Smooth muscle cell (in vitro differentiated cells): Measurements from ENCODE around the gene SDR42E1. TPM values are rescaled to one million over a fixed set of nuclear protein-coding genes. Genes with fewer than 3 reads are reported as not detected.

Experiments
- DNase-seq: peaks from one replicate; lab custom pipeline; 2025; ENCODE audit not compliant: unreplicated experiment; lab: John Stamatoyannopoulos, UW
- H2AFZ ChIP-seq: fragments of 200-600 bp; sonication (generic); 2 replicates; pipeline ENCODE4 v1.6.0; 2016; ENCODE audit warnings: antibody characterized with exemption, low read depth, mild to moderate bottlenecking
- H3F3A ChIP-seq: fragments of 200-600 bp; sonication (generic); 2 replicates; pipeline ENCODE4 v1.6.0; 2017; ENCODE audit warnings: antibody characterized with exemption, low read depth
- H3K27ac ChIP-seq: fragments of 200-600 bp; sonication (generic); 2 replicates; pipeline ENCODE4 v1.5.1; 2016; ENCODE audit warnings: low read depth, mild to moderate bottlenecking
- H3K27me3 ChIP-seq: fragments of 200-600 bp; sonication (generic); 2 replicates; pipeline ENCODE4 v1.6.1; 2016; ENCODE audit warnings: low read depth, mild to moderate bottlenecking
- H3K36me3 ChIP-seq: fragments of 200-600 bp; sonication (generic); 2 replicates; pipeline ENCODE4 v1.5.1; 2016; ENCODE audit warnings: low read depth
- H3K4me1 ChIP-seq: fragments of 200-600 bp; sonication (generic); 2 replicates; pipeline ENCODE4 v1.5.1; 2016; ENCODE audit warnings: low read depth
- H3K4me2 ChIP-seq: fragments of 200-600 bp; sonication (generic); 2 replicates; pipeline ENCODE4 v1.6.0; 2016; ENCODE audit warnings: mild to moderate bottlenecking
- H3K4me3 ChIP-seq: fragments of 200-600 bp; sonication (generic); 2 replicates; pipeline ENCODE4 v1.5.1; 2016; ENCODE audit warnings: mild to moderate bottlenecking
- H3K79me2 ChIP-seq: fragments of 200-600 bp; sonication (generic); 2 replicates; pipeline ENCODE4 v1.6.0; 2016; ENCODE audit warnings: low read depth, mild to moderate bottlenecking
- H3K9ac ChIP-seq: fragments of 200-600 bp; sonication (generic); 2 replicates; pipeline ENCODE4 v1.6.0; 2016; ENCODE audit warnings: low read depth
- H3K9me3 ChIP-seq: fragments of 200-600 bp; sonication (generic); replicated peaks from 2 replicates; pipeline ENCODE4 v1.5.1; 2016; ENCODE audit warnings: low read depth
- H4K20me1 ChIP-seq: fragments of 200-600 bp; sonication (generic); 2 replicates; pipeline ENCODE4 v1.6.0; 2016; ENCODE audit warnings: low read depth
- WGBS: methylation state at CpG from one replicate; pipeline ENCODE4 v1.1.7; 2016; ENCODE audit warnings: low lambda C conversion rate; 5-methylcytosine and 5-hydroxymethylcytosine counted together
- polyA plus RNA-seq: library from polyadenylated mRNA; unstranded; fragments of >200 nt; fragmentation: Nextera tagmentation; extraction: Ambion mirVana; gene quantifications from 2 replicates; pipeline ENCODE4 v1.2.1, GENCODE V29; 2016
- total RNA-seq: library from RNA; depleted of rRNA; stranded (reverse); fragments of >200 nt; gene quantifications from 2 replicates; pipeline ENCODE4 v1.2.3, GENCODE V29; 2014
- TF ChIP-seq, protein P1 (sequence below): fragments of 200-600 bp; sonication (generic); IDR thresholded peaks from 2 replicates; pipeline ENCODE4 v1.5.1; 2017; ENCODE audit warnings: borderline replicate concordance, mild to moderate bottlenecking, antibody characterized with exemption; ENCODE audit not compliant: insufficient read depth, poor library complexity, severe bottlenecking

The SDR42E1 gene
- total and polyA plus RNA-seq, 2 experiments from 2014 or later: not detected

DNA sequence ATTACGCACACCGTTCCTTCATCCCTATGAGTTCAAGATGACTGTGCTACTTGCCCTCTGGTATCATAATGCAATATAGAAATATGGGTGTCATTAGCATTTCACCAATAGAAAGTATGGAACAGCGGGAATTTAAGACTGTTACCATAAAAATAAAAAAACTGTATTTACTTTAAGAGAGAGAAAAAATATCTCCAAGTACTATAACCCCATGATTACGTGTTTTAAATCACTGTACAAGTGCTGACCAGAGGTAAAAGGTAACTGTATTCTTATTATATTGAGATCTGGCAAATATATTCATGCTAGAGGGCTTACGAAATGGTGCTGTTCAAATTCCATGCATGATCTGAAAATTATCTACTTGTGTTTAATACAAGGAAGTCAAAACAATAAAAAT is 5.2 kb downstream of the SDR42E1 start:
- Histone ChIP-seq H3K27me3 (peaks cover 4% of the 10 kb centered on the region), H4K20me1 (no peaks in the 10 kb centered on the region), H3K9ac (no peak overlapping the region), H3F3A (no peaks in the 10 kb centered on the region), H3K9me3 (no peaks in the 10 kb centered on the region), H3K4me2 (no peak overlapping the region), H3K79me2 (no peaks in the 10 kb centered on the region), H3K27ac (no peak overlapping the region), H3K36me3 (no peaks in the 10 kb centered on the region), H3K4me3 (no peak overlapping the region), H2AFZ (no peak overlapping the region), H3K4me1 (no peaks in the 10 kb centered on the region)
- WGBS: 95% methylated on average over 5 of the region's 5 CpGs
- TF ChIP-seq, protein P1, sequence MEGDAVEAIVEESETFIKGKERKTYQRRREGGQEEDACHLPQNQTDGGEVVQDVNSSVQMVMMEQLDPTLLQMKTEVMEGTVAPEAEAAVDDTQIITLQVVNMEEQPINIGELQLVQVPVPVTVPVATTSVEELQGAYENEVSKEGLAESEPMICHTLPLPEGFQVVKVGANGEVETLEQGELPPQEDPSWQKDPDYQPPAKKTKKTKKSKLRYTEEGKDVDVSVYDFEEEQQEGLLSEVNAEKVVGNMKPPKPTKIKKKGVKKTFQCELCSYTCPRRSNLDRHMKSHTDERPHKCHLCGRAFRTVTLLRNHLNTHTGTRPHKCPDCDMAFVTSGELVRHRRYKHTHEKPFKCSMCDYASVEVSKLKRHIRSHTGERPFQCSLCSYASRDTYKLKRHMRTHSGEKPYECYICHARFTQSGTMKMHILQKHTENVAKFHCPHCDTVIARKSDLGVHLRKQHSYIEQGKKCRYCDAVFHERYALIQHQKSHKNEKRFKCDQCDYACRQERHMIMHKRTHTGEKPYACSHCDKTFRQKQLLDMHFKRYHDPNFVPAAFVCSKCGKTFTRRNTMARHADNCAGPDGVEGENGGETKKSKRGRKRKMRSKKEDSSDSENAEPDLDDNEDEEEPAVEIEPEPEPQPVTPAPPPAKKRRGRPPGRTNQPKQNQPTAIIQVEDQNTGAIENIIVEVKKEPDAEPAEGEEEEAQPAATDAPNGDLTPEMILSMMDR: no peak
- no peak for DNase-seq

DNA sequence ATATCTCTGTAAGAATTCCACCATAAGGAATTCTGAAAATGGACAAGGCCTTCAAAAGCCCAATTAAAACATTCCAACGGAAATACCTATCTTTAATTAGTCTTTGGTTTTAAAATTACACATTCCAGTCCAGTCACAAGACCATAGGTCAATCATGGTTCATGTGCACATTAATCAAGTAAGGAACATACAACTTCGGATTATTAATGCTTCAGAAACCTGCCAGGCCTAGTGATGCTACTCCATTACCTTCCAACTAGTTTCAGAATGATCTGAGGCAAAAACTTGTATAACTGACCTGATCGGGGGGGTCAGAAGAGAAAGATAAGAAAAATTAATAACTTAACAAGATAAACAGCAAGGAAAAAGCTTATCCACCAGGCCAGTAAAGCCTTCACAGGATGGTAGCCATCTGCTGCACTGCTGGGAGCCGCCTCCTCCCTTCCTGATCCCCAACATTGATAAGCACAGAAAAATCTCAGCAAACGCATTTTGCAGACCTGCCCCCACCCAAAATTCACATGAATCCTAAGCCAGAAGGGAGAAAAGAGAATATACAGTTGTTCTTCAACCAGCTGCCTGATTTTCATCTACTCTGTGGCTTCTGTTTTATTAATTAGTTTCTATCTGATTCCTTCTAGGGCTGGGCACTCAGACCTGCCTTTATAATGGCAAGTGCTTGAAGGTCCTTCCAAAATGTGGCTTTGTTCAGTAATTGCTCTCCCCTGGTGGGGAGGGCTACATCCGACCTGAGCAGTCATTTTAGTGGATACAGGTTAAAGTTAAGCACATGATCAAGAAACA is 6.0 kb downstream of the SDR42E1 start:
- Histone ChIP-seq H3K9me3 (no peaks in the 10 kb centered on the region), H3K27ac (no peak overlapping the region), H3F3A (no peaks in the 10 kb centered on the region), H3K36me3 (no peaks in the 10 kb centered on the region), H3K9ac (no peak overlapping the region), H3K27me3 (peaks cover 4% of the 10 kb centered on the region), H4K20me1 (no peaks in the 10 kb centered on the region), H3K4me3 (no peak overlapping the region), H3K79me2 (no peaks in the 10 kb centered on the region), H2AFZ (no peak overlapping the region), H3K4me2 (no peak overlapping the region), H3K4me1 (no peaks in the 10 kb centered on the region)
- 56% methylated on average over 6 of the region's 6 CpGs for WGBS
- TF ChIP-seq, protein P1: no peak
- DNase-seq: no peak

DNA sequence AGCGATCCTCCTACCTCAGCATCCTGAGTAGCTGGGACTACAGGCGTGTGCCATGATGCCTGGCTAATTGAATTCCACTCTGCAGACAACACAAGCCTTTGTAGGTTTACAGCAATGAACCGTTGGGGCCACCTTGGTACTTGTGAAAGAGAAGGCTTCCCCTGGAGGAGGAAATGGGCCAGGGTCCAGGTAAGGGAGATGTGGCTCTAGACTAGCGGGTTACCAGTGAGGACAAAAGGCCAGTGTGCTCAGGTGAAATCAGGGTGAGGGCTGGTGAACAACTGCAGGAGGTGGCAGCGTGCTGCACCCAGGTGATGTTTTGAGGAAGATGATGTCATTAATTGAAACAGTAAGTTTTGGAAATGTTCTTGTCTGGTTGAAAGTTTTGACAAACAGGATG is 6.7 kb downstream of the SDR42E1 start:
- Histone ChIP-seq H3K27ac (no peak overlapping the region), H3K79me2 (no peaks in the 10 kb centered on the region), H3F3A (no peaks in the 10 kb centered on the region), H3K9me3 (no peaks in the 10 kb centered on the region), H3K4me2 (no peak overlapping the region), H2AFZ (no peak overlapping the region), H3K4me1 (no peaks in the 10 kb centered on the region), H3K9ac (no peak overlapping the region), H3K27me3 (peaks cover 4% of the 10 kb centered on the region), H3K4me3 (no peak overlapping the region), H3K36me3 (no peaks in the 10 kb centered on the region), H4K20me1 (no peaks in the 10 kb centered on the region)
- no peak for DNase-seq
- TF ChIP-seq, protein P1: no peak
- WGBS: 95% methylated on average over 5 of the region's 5 CpGs

DNA sequence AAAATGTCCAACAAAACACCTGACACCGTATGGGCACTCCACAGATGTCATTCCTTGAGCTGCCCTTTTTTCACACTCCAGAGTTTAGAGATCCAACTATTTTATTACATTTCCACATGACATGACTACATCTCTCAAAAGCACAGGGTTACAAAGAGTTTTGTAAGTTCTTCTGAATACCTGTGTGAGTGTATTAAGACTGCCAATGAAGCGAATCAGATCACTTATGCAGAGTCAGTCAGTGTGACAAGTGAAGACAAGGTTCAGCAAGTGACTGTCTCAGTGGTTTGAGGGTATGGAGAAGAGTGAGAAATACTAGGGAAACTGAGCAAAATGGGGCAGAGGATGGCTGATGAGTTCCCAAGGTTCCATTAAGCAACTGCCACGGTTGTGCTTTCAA is 8.4 kb downstream of the SDR42E1 start:
- Histone ChIP-seq H3K9ac (no peak overlapping the region), H3K9me3 (no peaks in the 10 kb centered on the region), H3K36me3 (no peaks in the 10 kb centered on the region), H3K27me3 (peaks cover 4% of the 10 kb centered on the region), H3K79me2 (no peaks in the 10 kb centered on the region), H2AFZ (no peak overlapping the region), H4K20me1 (no peaks in the 10 kb centered on the region), H3K27ac (no peak overlapping the region), H3K4me1 (no peaks in the 10 kb centered on the region), H3F3A (no peaks in the 10 kb centered on the region), H3K4me2 (no peak overlapping the region), H3K4me3 (no peak overlapping the region)
- WGBS: 89% methylated on average over 3 of the region's 3 CpGs
- TF ChIP-seq, protein P1: no peak
- DNase-seq: no peak
